Hepatocyte (in vitro differentiated cells): ENCODE results near the gene ADAP2. TPM values are rescaled to one million over a fixed set of nuclear protein-coding genes. Genes with fewer than 3 reads are reported as not detected.
A peak's percentile ranks its signal among the peaks of the same experiment; 100 is the strongest.

ENCODE experiments used
- DNase-seq: peaks from one replicate; pipeline ENCODE4 v3.0.0-alpha.2; 2016; ENCODE audit warnings: low spot score
- H2AFZ ChIP-seq: fragments of 200-600 bp; sonication (generic); 2 replicates; pipeline ENCODE4 v1.6.0; 2016; ENCODE audit warnings: antibody characterized with exemption, mild to moderate bottlenecking
- H3K27ac ChIP-seq: fragments of 200-600 bp; sonication (generic); 2 replicates; pipeline ENCODE4 v1.5.1; 2016; ENCODE audit warnings: mild to moderate bottlenecking
- H3K27me3 ChIP-seq: fragments of 200-600 bp; sonication (generic); 2 replicates; pipeline ENCODE4 v1.6.1; 2016
- H3K36me3 ChIP-seq: fragments of 200-600 bp; sonication (generic); replicated peaks from 2 replicates; pipeline ENCODE4 v1.5.1; 2016; ENCODE audit warnings: low read depth; ENCODE audit not compliant: insufficient read depth
- H3K4me1 ChIP-seq: fragments of 200-600 bp; sonication (generic); 2 replicates; pipeline ENCODE4 v1.5.1; 2016; ENCODE audit warnings: mild to moderate bottlenecking, moderate library complexity; ENCODE audit not compliant: insufficient read depth
- H3K4me2 ChIP-seq: fragments of 200-600 bp; sonication (generic); 2 replicates; pipeline ENCODE4 v1.6.0; 2016
- H3K4me3 ChIP-seq: fragments of 200-600 bp; sonication (generic); 2 replicates; pipeline ENCODE4 v1.5.1; 2016; ENCODE audit warnings: mild to moderate bottlenecking
- H3K79me2 ChIP-seq: fragments of 200-600 bp; sonication (generic); 2 replicates; pipeline ENCODE4 v1.6.0; 2017; ENCODE audit warnings: mild to moderate bottlenecking
- H3K9me2 ChIP-seq: fragments of 200-600 bp; sonication (generic); replicated peaks from 2 replicates; pipeline ENCODE4 v1.6.0; 2017; ENCODE audit warnings: mild to moderate bottlenecking; ENCODE audit not compliant: insufficient read depth
- H3K9me3 ChIP-seq: fragments of 200-600 bp; sonication (generic); 2 replicates; pipeline ENCODE4 v1.5.1; 2016; ENCODE audit warnings: low read depth, mild to moderate bottlenecking
- H4K20me1 ChIP-seq: fragments of 200-600 bp; sonication (generic); 2 replicates; pipeline ENCODE4 v1.6.0; 2016; ENCODE audit warnings: mild to moderate bottlenecking; ENCODE audit not compliant: insufficient read depth, poor library complexity, severe bottlenecking
- EZH2 ChIP-seq: fragments of 200-600 bp; sonication (generic); IDR thresholded peaks from 2 replicates; pipeline ENCODE4 v1.6.1; 2016; ENCODE audit warnings: antibody characterized with exemption, mild to moderate bottlenecking, borderline replicate concordance
- EZH2phosphoT487 ChIP-seq: fragments of 200-600 bp; sonication (generic); IDR thresholded peaks from one replicate; pipeline ENCODE4 v1.6.1; 2018; ENCODE audit warnings: antibody characterized with exemption, mild to moderate bottlenecking, low read depth, moderate library complexity; ENCODE audit not compliant: unreplicated experiment, severe bottlenecking
- WGBS: methylation state at CpG from one replicate; pipeline ENCODE4 v1.1.6; 2016; ENCODE audit warnings: low lambda C conversion rate; ENCODE audit errors: missing lambda C conversion rate; 5-methylcytosine and 5-hydroxymethylcytosine counted together
- polyA plus RNA-seq: library from polyadenylated mRNA; unstranded; fragments of >200 nt; fragmentation: Nextera tagmentation; extraction: Ambion mirVana; gene quantifications from 2 replicates; pipeline ENCODE4 v1.2.1, GENCODE V29; 2016
- total RNA-seq: library from RNA; depleted of rRNA; stranded (reverse); fragments of >200 nt; gene quantifications from 2 replicates; pipeline ENCODE4 v1.2.3, GENCODE V29; 2014
- TF ChIP-seq, protein P1 (sequence below): fragments of 200-600 bp; sonication (generic); IDR thresholded peaks from 2 replicates; pipeline ENCODE4 v1.5.1; 2016; ENCODE audit warnings: antibody characterized with exemption, mild to moderate bottlenecking; ENCODE audit not compliant: poor library complexity

ADAP2 gene
- total and polyA plus RNA-seq, 2 experiments from 2014 or later, result 0.70 to 1.5 TPM

DNA sequence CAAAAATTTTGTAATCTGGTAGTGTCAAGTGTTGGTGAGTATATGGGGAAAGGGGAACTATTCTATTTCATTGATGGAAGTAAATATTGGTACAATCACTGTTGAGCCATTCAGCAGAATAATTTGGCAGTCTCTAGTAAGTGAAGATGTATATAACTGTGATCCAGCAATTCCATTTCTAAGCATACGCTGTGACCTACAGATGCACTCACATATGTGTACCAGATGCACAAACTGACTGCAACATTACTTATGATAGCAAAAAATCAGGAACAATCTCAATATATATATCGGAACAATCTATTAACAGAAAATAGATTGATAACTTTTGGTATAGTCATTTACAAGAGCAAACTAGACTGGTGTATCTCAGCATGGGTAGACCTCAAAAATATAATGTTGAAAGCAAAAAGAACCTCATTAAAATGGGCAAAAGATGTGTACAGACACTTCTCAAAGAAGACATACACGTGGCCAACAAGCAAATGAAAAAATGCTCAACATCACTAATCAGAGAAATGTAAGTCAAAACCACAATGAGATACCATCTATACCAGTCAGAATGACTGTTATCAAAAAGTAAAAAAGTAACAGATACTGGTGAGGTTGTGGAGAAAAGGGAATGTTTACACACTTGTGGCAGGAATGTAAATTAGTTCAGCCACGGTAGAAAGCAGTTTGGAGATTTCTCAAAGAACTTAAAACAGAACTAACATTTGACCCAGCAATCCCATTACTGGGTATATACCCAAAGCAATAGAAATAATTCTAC lies 20.7 kb downstream of the ADAP2 start:
- Histone ChIP-seq H3K9me2 (no peaks in the 10 kb centered on the region), H4K20me1 (no peaks in the 10 kb centered on the region), H3K27ac (no peak overlapping the region), H3K4me2 (no peak overlapping the region), H3K4me3 (no peak overlapping the region), H3K4me1 (no peaks in the 10 kb centered on the region), H3K9me3 (no peaks in the 10 kb centered on the region), H2AFZ (no peak overlapping the region), H3K27me3 (no peaks in the 10 kb centered on the region), H3K36me3 (no peaks in the 10 kb centered on the region), H3K79me2 (no peaks in the 10 kb centered on the region)
- WGBS, result 62% methylated on average over 4 of the region's 4 CpGs
- TF ChIP-seq EZH2phosphoT487 (no peak), EZH2 (no peak)
- TF ChIP-seq, protein P1, sequence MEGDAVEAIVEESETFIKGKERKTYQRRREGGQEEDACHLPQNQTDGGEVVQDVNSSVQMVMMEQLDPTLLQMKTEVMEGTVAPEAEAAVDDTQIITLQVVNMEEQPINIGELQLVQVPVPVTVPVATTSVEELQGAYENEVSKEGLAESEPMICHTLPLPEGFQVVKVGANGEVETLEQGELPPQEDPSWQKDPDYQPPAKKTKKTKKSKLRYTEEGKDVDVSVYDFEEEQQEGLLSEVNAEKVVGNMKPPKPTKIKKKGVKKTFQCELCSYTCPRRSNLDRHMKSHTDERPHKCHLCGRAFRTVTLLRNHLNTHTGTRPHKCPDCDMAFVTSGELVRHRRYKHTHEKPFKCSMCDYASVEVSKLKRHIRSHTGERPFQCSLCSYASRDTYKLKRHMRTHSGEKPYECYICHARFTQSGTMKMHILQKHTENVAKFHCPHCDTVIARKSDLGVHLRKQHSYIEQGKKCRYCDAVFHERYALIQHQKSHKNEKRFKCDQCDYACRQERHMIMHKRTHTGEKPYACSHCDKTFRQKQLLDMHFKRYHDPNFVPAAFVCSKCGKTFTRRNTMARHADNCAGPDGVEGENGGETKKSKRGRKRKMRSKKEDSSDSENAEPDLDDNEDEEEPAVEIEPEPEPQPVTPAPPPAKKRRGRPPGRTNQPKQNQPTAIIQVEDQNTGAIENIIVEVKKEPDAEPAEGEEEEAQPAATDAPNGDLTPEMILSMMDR, result no peak
- DNase-seq, result no peak

DNA sequence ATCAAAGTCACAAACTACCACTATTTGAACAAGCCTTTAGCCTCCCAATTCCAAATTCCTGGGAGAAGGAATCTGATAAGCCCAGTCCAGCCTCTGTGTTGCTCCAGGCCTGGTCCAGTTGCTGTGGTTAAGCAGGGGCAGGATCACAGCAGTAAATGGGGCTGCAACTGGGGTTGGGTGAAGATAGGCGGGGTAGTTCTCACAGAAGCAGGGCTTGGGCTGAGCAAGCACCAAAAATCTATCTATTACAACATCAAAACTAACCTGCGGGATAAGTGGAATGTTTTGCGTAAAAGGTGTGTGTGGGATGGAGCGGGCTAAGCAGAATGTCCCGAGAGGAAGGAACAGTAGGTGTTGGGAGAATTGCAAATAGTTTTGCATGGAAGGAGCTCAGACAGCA lies 26.1 kb downstream of the ADAP2 start:
- DNase-seq, result no peak
- TF ChIP-seq EZH2, result no peak
- TF ChIP-seq, protein P1, result no peak
- TF ChIP-seq EZH2phosphoT487, result no peak
- no peaks in the 10 kb centered on the region for H3K4me1 ChIP-seq
- no peak overlapping the region for H3K27ac ChIP-seq
- no peak overlapping the region for H3K4me3 ChIP-seq
- no peaks in the 10 kb centered on the region for H3K79me2 ChIP-seq
- H3K9me2 ChIP-seq, result no peaks in the 10 kb centered on the region
- H2AFZ ChIP-seq, result no peak overlapping the region
- no peaks in the 10 kb centered on the region for H3K27me3 ChIP-seq
- H3K9me3 ChIP-seq, result no peaks in the 10 kb centered on the region
- 92% methylated on average over 5 of the region's 5 CpGs for WGBS
- no peaks in the 10 kb centered on the region for H3K36me3 ChIP-seq
- no peak overlapping the region for H3K4me2 ChIP-seq
- no peaks in the 10 kb centered on the region for H4K20me1 ChIP-seq

DNA sequence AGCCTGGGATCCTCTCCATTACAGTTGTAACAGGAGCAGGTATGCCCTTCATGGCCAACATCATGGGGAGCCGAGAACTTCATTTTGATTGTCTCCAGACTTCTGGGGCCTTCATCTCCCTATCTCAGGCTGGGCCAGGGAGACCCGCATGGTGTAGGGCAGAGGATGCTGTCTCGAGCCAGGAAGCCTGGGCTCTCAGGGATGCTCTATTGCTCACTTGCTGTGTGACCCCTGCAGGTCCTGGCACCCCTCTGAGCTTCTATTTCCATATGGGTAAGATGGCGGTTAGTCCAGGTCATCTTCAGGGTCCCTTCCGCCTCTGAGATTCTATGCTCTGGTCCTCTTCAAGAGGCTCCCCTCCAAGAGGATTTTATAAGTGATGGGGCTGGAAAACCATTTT lies 28.4 kb downstream of the ADAP2 start:
- no peak overlapping the region for H2AFZ ChIP-seq
- H3K4me3 ChIP-seq, result no peak overlapping the region
- no peak overlapping the region for H3K4me2 ChIP-seq
- H4K20me1 ChIP-seq, result no peaks in the 10 kb centered on the region
- no peaks in the 10 kb centered on the region for H3K79me2 ChIP-seq
- TF ChIP-seq, protein P1, result no peak
- TF ChIP-seq EZH2 (no peak), EZH2phosphoT487 (no peak)
- no peaks in the 10 kb centered on the region for H3K9me2 ChIP-seq
- no peaks in the 10 kb centered on the region for H3K27me3 ChIP-seq
- H3K4me1 ChIP-seq, result no peaks in the 10 kb centered on the region
- 97% methylated on average over 5 of the region's 5 CpGs for WGBS
- H3K9me3 ChIP-seq, result no peaks in the 10 kb centered on the region
- DNase-seq, result no peak
- H3K27ac ChIP-seq, result peak overlapping the region; percentile 81
- no peaks in the 10 kb centered on the region for H3K36me3 ChIP-seq
